Measurements from ENCODE around the gene CLEC2A. TPM values are rescaled to one million over a fixed set of nuclear protein-coding genes. Genes with fewer than 3 reads are reported as not detected.

CLEC2A gene
- total RNA-seq, 1 experiment from 2014 or later = 0.87 TPM

DNA sequence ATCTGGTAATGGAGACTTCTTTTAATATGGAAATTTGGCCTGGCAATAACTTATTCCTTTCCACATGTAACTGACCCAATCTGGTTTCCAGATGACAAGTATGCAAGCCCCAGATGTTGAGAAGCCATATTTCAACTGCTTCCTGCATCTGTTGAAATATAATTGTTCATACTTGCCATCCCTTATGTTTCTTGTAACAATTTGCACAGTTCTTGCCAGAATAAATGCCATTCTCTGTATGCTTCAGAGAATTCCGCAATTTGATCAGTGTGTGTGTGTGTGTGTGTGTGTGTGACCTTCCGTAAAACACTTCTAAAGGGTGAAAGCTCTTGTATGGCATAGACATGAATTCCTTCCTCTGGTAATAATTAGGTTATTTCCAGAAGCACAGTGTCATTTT lies 1.8 kb upstream of the CLEC2A start:
- no peak overlapping the region for H4K5ac ChIP-seq (ENCODE audit: insufficient read length, low read depth, low read length)
- H3K9me3 ChIP-seq (ENCODE audit: control insufficient read depth, low read depth, low read length) = no peaks in the 10 kb centered on the region
- no peak overlapping the region for H2BK5ac ChIP-seq (ENCODE audit: insufficient read length, low read length)
- Mint-ChIP-seq H3K4me3 (no peak overlapping the region), H3K36me3 (ENCODE audit: insufficient read depth in 1 of 3, low read depth in 3 of 3) (no peaks in the 10 kb centered on the region), H3K27me3 (ENCODE audit: low read depth) (no peaks in the 10 kb centered on the region), H3K4me1 (no peaks in the 10 kb centered on the region), H3K9me3 (no peaks in the 10 kb centered on the region), H3K27ac (no peak overlapping the region)
- no peak overlapping the region for H2BK15ac ChIP-seq (ENCODE audit: low read depth, low read length)
- H3K79me2 ChIP-seq (ENCODE audit: insufficient read depth, low read length) = no peaks in the 10 kb centered on the region
- no peak overlapping the region for H3K14ac ChIP-seq (ENCODE audit: insufficient read depth, low read length)
- H4K20me1 ChIP-seq (ENCODE audit: control insufficient read depth, insufficient read depth, insufficient read length) = no peaks in the 10 kb centered on the region
- whole genome bisulfite sequencing (ENCODE audit: extremely low coverage, insufficient read length, low lambda C conversion rate) = no CpG with 5 or more reads among the region's 2 CpGs
- no peak for DNase-seq
- H4K91ac ChIP-seq (ENCODE audit: insufficient read length, low read depth, low read length) = no peak overlapping the region
- H3K56ac ChIP-seq (ENCODE audit: insufficient read length, low read depth, low read length) = no peak overlapping the region
- TF ChIP-seq, protein P1, sequence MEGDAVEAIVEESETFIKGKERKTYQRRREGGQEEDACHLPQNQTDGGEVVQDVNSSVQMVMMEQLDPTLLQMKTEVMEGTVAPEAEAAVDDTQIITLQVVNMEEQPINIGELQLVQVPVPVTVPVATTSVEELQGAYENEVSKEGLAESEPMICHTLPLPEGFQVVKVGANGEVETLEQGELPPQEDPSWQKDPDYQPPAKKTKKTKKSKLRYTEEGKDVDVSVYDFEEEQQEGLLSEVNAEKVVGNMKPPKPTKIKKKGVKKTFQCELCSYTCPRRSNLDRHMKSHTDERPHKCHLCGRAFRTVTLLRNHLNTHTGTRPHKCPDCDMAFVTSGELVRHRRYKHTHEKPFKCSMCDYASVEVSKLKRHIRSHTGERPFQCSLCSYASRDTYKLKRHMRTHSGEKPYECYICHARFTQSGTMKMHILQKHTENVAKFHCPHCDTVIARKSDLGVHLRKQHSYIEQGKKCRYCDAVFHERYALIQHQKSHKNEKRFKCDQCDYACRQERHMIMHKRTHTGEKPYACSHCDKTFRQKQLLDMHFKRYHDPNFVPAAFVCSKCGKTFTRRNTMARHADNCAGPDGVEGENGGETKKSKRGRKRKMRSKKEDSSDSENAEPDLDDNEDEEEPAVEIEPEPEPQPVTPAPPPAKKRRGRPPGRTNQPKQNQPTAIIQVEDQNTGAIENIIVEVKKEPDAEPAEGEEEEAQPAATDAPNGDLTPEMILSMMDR (conservative IDR thresholded peaks at IDR 0.05) = no peak
- no peak overlapping the region for H2BK12ac ChIP-seq (ENCODE audit: insufficient read length, low read depth, low read length)
- H2AK5ac ChIP-seq (ENCODE audit: insufficient read length, low read length) = no peak overlapping the region
- no peak overlapping the region for H2BK120ac ChIP-seq (ENCODE audit: low read depth, low read length, poor library complexity, severe bottlenecking)
- no peak overlapping the region for H2AFZ ChIP-seq (ENCODE audit: low read length)
- H3K27me3 ChIP-seq (ENCODE audit: insufficient read depth, low read length) = no peaks in the 10 kb centered on the region
- no peak overlapping the region for H3T11ph ChIP-seq (ENCODE audit: low read length)
- no peak overlapping the region for H2BK20ac ChIP-seq (ENCODE audit: low read depth, low read length, poor library complexity, severe bottlenecking)
- no peak overlapping the region for H3K27ac ChIP-seq (ENCODE audit: insufficient read length, low read depth, low read length)
- no peak overlapping the region for H4K8ac ChIP-seq (replicated peaks; ENCODE audit: insufficient read length, low read depth, low read length)
- no peak overlapping the region for H3K9ac ChIP-seq (ENCODE audit: extremely low read depth, insufficient read length, low read length)
- no peak overlapping the region for H3K4me2 ChIP-seq (ENCODE audit: insufficient read depth, insufficient read length, low read length)
- no peaks in the 10 kb centered on the region for H3K23me2 ChIP-seq (ENCODE audit: insufficient read length, low read depth, low read length, poor library complexity, severe bottlenecking)
- H3K23ac ChIP-seq (ENCODE audit: insufficient read length, low read depth, low read length) = no peak overlapping the region
- H3K4ac ChIP-seq (ENCODE audit: low read depth, low read length) = no peak overlapping the region
- H3K4me1 ChIP-seq (ENCODE audit: insufficient read depth, low read length) = no peaks in the 10 kb centered on the region
- no peaks in the 10 kb centered on the region for H3K79me1 ChIP-seq (ENCODE audit: insufficient read depth, low read depth, low read length, poor library complexity, severe bottlenecking)
- H3K18ac ChIP-seq (ENCODE audit: insufficient read length, low read depth, low read length) = no peak overlapping the region

All from H9 (cell line).